HG02571 (cell line): Measurements from ENCODE around the gene CETN3.
A peak's percentile ranks its signal among the peaks of the same experiment; 100 is the strongest.

Experiments
- ATAC-seq: cut with Tn5 transposase; IDR thresholded peaks from one replicate; pipeline ENCODE4 v1.9.1; 2021; ENCODE audit warnings: mild to moderate bottlenecking, moderate library complexity; ENCODE audit not compliant: unreplicated experiment

CETN3 gene

DNA sequence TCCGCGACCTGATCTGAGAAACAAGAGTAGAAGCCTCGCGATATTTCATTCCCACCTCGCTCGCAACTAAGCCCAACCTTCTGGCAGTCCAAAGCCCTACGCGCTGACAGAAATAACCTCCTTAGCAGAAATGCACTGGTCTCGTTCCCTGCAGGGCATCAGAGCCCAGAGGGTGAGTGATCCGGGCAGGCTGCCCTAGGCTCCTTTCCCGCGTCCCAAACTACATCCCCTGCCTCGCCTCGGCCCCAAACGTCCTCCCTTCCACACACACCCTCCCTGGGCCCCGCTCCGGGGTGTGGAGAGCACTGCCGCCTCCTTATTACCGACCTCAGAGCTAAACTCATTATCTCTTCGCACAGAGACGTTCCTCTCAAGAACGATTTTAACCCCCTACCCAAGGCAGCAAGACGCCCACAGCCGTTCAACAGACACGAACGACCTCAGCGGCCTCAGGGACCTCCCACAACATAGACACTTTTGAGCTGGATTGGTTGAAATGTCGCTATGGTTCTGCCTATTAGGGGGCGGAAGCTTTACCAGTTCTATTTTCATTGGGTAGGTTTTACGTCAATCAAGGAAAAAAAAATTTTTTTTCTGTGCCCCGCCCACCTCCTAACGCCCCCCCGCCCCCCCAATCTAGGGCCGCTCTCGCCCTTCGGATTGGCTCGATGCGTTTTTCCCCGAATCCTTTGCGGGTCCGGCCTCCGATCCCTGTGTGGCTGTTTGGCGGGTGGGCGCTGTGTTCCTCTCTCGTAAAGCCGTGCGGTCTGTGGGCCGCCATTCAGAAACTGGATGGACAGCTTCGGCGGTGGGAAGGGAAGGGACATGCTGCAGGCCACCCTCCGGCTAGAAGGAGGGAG is at the start of gene CETN3:
Gene CETN3, minus strand, starts transcription at position 439 of the 860 bp plus-strand sequence. Its CDS starts 95 bp downstream, at position 344.
- peak; percentile 97 for ATAC-seq

DNA sequence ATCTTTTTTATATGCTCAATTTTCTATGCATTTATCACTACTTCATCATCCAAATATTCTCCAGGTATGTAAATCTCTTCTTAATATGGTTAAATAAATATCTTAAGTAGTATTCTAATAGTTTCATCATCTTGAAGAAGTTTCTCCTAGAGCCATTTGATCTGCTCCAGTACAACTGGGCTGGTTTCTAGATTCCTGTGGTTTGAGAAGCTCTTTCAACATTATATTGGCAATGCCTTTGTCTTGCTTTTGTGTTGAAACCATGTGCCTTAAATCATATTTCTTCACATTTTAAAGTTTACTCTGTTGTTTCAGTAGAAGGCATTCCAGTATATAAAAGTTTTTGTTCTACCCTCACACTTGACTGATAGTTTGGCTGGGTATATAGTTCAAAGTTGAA is 37.4 kb upstream of the CETN3 start:
- ATAC-seq = no peak

DNA sequence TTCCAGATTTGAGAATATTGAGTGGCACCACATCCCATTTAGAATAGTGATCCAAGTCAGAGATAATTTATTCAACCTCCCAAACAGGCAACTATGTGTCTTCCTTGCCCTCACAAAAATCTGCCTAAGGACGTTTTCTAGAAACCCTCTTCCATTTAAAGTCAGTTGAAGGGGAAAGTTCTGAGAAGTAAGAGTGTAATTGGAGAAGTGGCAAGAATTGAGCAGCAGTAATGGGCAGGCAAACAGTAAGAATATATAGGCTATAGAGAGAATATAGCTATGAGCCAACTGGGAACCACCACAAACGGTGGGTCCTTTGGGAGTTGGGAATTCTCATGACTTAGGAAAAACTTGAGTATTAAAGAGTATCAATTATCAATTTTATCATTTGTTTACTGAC is 31.1 kb upstream of the CETN3 start:
- no peak for ATAC-seq

DNA sequence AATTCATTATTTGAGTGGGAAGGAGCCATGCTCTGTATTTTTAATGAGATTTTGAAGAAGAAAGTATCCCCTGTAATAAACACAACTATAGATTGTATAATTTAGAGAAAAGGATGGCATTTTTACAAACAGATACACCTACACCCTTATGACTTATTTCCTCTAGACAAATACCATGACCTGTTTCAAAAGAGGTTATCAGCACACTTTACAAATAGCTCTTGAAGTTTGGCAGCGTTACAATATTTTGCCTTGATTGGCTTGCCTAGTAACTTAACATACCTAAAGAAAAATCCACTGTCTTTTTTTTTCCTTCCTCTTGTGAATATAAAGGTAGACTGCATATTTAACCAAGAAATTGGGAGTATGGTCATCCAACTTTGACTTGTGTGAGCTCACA is 28.5 kb upstream of the CETN3 start:
- no peak for ATAC-seq

DNA sequence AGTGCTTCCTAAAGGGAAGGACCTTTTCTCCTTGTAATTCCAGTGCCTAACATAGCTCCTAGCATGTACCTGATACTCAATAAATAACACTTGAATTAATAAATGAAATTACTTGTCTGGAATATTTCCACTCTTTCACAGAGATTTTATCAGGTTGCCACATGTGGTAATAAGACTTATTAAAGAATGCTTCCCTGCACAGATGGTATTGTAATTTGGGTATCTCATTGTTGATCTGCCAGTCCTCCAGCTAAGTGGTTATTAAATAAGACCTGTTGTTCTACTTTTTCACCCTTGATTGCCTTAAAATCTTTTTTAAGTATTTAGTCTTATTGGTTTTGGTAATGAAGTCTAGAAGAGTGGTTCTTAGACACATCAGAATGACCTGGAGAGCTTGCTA is 28.1 kb upstream of the CETN3 start:
- no peak for ATAC-seq

DNA sequence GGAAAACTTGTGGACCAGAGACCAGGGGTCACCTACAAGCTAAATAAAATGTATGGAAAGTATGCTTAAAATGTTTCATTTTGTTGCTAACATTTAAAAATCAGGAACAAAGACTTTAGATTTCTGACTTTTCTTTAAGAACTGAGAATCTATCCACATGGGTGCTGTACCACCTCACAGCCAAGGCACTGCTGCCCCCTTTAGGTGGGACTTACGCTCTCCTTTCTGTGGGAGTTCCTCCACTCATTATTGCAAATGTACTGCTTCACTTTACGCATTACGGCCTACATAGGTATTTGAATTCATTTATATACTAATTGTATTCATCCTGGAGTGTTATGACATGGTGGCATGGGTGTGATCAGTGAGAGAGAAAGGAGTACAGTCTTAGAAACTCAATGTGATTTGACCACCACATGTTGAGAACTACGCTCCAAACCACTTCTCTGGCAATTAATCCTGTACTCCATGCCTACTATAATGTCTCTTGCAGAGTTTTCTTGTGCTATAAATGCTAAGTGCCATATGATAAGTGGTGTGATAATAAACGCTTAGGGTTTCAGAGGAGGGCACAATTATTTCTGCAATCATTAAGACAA is 24.7 kb upstream of the CETN3 start:
- ATAC-seq = no peak

DNA sequence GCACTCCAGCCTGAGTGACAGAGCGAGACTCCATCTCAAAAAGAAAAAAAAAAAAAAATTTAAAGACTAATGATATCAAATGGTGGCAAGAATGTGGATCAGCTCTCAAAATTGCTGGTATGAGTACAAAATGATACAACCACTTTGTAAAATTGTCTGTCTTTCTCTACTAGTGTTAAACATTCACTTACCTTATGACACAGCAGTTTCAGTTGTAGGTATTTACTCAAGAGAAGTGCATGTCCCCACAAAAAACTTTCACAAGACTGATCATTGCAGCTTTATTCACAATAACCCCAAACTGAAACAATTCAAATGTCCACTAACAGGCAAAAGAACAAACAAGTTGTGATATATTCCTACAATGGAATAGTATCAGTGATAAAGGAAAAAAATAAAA is 14.7 kb upstream of the CETN3 start:
- no peak for ATAC-seq

DNA sequence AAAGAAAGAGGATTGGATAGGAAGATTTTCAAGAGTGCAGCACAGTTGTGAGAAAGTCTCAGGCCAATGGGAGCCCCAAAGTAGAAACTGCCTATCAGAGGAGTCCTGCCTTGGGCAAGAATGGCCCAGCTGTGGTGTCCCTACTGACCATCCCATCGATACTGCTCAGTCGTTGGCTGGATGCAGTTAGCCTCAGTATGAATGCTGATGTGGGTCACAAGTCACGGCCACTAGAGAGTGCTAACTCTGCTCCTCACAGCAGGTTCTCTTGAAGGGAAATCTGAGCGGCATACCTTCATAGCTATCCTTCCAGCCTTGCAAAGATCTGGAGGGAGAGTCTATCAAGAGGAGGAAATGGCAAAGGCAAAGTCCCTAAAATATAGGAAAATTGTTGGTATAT is 11.6 kb upstream of the CETN3 start:
- no peak for ATAC-seq

DNA sequence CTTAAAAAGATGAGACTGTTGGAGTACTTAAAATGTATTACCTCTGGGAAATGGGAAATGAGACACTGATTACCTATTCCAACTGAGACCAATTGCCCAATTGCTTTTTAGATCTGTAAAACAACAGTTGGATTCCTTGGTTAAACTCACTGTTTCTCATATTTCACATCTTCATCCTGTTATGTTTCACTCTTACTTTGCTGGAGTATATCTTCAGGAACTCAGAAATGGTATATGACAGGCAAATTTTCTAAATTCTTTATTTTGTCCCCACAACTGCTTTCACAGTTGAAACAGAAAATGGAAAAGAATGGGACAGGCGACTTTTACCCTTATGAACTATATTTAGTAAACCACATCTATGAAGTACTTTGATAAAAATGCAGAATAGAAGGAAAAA is 8.7 kb upstream of the CETN3 start:
- ATAC-seq = no peak

DNA sequence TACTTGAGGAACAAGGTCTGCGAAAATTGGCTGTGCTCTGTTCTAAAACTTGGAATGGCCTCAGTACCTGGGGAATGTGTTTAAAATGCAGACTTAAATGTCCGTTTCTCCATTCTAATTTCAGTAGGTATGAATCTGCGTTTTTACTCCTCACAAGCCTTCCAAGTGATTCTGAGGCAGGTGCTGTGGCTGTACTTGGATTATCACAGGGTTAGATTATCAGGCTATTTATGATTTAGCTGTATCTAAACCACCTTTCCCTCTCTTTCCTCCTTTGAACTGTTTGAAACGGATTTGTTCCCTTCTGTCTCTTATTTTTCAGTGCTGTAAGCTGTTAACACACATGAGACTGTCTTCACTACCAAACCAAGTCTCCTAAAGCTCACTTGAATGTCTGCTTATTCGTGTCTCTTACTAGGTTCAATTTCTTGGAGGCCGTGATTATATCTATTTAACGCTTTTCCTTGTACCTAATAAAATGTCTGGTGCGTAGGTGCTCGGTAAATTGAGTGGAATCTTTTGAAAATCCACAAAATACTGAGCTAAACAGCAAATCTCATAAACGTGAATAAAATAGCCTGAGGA is 714 bp upstream of the CETN3 start:
- ATAC-seq = no peak

DNA sequence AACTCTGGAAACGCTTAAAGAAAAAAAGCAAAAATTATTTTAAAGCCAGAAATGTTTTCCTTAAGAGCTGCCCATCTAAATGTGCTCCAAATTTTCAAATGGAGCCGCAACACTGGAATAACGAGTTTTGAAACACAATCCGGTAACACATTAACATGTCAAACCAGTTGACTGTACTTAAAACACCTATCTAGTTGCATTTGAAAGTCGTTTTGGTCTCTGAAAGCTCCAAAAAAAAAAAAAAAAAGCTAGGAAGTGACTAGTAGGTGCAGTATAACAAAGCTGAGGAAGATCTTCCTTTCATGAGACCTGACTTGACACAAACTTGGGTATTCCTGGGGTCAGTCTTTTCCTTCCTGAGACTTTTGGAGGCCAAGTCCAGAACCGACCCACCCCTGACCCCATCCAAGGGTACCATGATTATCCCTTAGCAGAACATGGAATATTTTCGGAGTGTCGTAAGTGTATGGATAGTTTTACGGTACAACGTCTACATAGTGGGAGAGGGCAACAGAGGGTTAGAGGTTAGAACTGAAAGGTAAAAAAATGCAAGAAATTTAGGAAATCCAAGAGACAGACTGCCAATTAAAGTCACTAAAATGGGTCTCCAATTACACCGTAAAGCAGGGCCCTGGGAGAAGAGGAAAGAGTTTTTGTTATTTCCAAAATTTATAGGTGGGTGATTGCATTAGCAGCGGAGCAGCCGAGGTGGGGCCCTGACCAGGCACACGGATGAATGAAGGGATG is 812 bp downstream of the CETN3 start:
- ATAC-seq = peak; percentile 0

DNA sequence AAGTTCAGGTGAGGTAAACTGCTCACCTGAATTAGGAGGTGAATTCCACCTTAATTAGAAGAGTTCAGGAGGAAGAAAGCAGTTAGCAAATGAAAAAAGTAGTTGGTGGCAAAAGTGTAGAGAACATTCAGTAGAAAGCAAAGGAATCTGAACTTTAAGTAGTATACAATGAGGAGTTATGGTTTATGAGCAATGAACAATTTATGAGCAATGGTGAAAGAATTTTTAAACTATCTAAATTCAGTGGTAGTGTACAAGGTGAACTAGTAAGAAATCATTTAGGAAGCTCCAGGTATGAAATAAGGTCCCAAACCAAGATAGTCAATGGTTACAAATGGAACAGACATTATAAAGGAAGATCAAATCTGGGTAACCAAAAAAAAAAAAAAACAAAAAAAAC is 3.1 kb downstream of the CETN3 start:
- ATAC-seq = no peak

DNA sequence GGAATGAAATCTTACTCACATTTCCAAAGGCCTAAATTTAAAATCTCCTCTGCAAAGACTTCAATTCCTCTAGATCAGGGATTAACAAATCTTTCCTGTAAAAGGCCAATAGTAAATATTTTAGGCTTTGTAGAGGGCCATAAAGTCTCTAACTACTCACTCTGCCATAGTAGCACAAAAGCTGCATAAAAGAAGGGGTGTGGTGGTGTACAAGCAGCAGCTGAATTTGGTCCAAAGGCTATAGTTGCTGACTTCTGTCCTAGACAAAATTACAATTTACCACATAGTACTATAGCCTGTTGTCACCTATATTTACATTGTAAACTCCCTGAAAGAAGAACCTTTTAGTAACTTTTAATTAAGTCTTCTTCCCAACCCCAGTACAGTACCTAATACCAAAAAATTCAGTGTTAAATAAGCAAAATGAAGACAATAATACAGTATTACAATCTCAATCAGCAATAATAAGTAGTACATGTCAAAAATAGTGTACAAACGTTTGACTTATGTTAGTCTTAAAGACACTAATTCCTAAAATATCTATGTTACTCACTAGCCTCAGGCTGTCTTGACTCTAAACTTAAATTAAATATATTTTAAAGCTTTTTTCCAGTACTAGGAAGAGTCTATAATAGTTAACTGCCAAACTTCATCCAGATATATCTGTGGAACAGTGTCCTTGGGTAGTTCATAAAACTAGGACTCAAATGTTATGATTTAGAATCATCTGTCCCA is 6.9 kb downstream of the CETN3 start:
- no peak for ATAC-seq

DNA sequence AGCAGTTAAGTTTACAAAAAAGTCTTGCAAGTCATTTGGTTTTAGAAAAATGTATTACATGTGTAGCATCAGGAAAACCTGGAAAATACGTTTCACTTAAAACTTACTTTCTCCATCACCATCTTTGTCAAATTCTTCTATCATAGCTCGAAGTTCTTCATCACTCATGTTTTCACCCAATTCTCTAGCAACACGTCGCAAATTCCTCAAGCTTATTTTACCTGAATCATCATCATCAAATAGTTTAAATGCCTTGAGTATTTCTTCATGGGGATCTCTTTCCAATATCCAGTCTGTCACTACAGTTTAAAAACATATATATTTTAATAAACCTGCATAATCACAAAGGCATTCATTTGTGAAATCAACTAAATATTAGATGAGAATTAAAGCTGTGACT is 10.3 kb downstream of the CETN3 start:
- ATAC-seq = no peak

DNA sequence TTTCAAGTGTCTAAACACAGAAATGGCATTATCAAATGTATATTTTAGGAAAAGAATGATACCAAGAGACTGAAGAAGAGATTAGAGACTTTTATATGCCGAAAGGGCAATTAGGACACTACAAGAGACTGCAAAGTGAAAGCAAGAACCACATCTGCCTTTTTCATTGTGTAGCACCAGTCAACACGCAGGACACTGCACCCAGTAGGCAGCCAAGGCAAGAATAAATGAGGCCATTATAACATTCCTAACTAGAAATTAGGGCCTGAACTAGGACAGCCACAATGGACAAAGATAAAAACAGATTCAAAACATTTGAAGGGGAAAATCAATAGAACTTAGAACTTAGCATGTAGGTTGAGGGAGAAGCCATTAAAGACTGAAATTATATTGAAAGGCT is 10.8 kb downstream of the CETN3 start:
- ATAC-seq = no peak

DNA sequence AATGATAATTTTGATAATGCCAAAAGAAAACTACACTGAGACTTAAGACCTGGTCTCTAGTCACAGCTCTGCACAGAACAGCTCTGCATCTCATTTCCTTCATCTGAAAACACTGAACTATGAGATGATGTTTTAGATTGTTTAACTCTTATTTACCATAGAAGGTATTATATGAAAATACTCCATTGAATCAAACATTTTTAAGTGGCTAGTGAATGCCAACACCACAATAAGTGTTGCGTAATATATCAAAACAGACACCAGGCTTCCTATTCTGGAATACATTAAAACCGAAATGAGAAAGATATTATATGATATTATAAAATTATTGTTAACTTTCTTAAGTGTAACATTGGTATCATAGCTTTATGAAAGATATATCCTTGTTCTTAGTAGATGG is 14.6 kb downstream of the CETN3 start:
- ATAC-seq = no peak

DNA sequence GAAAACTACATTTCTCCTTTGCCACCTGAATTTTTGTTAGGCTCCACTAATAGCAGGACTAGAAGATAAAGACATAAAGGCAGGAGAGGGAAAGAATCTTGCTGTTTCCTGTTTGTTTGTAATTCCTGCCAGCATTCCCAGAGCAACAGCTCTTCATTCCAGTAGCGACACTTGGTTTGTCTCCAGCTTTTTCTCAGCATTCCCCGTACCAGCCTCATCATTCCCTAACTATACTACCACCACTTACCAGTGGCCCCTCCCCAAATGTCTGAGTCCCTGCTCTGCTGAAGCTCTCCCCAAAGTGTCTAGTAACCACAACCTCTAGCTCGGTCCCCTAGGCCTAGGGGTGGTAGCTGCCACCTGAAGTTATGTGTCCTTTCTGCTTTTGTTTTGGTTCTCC is 18.6 kb downstream of the CETN3 start:
- ATAC-seq = no peak

DNA sequence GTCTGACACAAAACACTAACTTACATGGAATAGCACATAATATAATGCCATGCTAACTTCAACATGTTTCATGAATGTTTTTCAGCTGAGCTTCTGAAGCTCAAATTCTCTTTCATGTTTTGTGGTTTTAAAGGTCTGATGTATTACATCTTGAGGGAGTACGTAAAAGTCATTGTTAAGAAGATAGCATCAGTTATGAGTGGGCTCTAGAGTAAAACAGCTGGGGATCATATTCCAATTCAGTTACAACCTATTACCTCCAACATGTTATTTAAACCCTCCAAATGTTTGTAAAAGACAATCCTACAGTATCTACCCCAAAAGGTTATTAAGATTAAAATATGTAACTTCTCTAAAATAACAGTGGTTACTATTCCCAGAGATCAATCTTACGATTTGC is 19.2 kb downstream of the CETN3 start:
- ATAC-seq = no peak

DNA sequence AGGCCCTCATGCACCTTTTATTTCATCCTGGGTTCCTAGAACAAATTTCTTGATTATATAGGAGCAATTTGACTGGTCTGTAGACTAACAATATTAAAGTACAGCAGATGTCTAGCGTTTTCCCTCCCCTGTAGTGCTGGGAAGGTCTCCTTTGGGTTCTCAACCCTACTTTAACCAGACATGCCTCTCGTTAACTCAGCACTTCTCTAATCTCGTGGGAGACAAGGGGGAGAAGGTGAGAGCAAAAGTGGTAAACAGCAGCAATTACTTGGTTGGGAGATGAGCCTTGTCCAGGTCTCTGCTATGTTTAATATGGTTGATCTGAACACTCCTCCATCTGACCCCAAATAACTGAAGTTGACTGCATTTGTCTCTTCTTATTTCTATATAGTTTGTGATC is 22.0 kb downstream of the CETN3 start:
- ATAC-seq = no peak

DNA sequence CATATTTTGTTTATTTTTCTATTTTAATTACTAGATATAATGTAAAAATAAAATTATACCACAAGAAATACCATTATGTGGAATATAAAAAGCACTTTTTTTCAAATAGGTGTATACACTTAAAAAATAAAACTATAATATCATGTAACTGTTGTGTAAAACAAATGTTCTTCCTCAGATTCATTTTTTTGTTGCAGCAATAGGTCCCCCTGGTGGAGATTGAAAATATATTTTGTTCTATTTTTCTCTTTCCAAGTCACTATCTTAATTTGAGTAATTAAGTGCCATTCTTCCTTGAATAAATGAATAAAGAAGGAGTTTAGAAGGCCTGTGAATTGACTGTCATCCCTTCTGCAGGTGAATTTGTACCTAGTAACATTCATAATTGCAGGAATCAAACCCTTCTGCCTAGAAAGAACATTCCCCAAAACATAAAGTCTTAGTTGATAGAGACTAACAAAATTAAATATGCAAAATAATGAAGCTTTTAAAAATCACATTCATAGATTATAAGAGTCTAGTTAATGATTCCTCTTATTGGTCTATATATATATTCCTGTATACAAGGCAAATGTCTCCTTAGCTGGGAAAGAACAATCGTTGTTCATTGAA is 23.4 kb downstream of the CETN3 start:
- ATAC-seq = no peak
